ENCODE results near the gene ATP8A2.

Gene ATP8A2

DNA sequence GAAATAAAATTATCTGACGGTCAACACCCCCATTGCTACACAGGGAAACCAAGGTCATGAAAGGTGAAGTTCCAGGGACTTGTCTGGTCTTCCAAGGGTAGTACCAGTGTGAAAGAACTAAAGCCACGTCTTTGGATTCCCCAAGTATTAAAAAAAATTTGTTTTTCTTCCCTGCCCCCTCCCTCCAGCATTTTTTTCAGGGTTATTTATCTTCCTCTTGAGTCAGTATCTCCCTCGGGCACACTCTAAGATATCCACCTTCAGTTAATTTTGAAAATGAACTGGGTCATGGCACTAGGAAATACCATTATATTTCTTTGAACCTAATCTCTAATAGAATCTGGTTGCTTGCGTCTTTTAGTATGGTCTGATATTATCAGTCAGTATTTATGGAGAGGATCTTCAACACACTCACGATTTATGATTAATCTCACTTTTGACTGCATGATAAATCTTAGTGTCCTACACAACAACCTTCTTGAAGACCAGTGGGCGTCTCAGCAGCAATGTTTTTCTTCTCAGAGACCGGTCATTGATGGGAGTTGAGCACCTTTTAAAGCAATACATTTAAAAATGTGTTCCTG, 9.1 kb downstream of the ATP8A2 start:
- no peak for DNase-seq (ENCODE audit: low read depth in 2 of 2)

DNA sequence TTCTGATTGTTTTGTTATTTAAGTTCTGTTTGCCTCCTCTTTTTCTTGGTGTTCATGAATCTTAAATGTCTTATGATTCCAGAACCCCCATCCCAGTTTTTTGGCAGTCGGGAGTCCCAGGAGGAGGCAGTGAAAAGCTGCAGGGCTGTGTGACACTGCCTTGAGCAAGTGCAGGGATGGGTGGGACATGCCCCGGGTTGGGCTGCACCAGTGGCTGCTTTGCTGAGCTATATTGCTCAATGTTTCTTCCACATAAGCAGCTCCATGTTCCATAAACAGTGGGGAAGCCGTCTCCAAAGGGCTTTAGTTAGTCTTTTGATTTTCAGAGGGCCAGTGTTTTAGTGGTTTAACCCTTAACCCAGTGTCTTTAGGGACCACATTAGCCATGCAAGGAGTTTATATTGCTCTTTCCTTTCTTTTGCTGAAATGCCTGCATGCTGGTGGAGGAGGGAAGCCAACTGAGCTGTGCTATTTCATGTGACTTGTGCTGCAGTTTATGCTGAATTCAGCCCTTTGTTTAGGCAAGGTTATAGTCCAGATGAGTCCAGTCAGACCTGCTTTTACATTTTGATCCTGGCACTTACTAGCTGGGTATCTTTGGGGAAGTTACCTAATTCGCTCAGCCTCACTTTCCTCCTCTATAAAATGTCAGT, 13.1 kb downstream of the ATP8A2 start:
- DNase-seq (ENCODE audit: low read depth in 2 of 2) = no peak

DNA sequence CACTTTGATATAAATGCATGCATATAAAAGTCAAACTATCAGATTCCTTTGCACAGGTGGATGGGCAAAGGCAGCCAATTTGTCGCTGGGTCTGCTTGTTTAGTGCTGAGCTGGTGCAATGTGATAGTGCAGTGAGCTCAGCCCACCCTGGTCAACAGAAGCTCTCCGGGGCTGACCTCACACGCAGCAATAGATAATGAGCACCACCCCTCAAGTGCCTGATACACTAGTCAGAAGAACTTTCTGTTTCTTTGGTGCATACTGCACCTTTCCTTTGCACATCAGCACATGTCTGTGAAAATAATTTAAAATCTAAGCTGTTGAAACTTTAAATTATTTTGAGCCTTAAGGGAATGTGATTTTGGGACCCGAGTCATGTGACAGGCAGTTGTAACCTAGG, 20.2 kb downstream of the ATP8A2 start:
- DNase-seq (ENCODE audit: low read depth in 2 of 2) = no peak

DNA sequence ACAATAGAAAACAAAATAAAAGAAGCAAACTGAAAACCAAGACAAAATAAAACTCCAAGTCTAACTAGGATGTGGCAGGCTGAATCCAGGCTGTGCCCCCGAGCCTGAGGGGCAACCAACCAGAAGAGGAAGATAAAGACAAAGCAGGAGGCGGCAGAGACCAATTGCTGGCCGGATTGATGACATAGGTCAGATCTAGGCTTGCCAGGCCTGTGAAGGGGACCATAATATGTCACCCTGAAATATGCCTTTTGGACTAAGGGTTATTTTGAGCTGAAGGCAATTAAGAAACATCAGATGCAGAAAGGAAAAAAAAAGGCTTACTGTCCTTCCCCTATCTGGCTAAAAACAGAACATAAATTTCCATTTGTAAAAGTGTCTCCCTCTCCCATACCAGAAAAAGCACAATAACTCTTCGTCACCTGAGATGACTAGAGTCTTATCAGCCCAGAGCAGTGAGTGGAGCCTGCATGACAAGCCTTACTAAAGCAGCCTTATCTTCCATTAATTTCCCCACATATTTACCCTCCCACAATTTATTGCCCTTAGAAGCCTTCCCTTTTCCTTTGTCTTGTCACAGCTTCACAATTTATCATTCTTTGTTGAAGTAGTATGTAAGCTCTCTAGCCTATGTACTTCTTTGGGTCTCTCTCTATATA, 22.8 kb downstream of the ATP8A2 start:
- DNase-seq (ENCODE audit: low read depth in 2 of 2) = no peak

DNA sequence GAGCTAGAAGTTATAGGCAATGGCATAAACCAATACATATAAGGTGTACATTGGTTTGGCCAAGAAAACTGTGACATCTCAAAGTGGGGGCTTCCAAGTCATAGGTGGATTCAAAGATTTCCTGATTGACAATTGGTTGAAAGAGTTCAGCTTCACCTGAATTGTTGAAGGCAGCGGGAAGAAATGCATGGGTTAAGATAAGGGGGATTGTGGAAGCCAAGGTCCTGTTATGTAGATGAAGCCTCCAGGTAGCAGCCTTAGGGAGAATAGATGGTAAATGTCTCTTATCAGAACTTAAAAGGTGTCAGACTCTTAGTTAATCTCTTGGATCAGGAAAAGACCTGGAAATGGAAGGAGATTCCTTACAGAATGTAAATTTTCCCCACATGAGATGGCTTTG, 26.0 kb downstream of the ATP8A2 start:
- DNase-seq (ENCODE audit: low read depth in 2 of 2) = no peak

DNA sequence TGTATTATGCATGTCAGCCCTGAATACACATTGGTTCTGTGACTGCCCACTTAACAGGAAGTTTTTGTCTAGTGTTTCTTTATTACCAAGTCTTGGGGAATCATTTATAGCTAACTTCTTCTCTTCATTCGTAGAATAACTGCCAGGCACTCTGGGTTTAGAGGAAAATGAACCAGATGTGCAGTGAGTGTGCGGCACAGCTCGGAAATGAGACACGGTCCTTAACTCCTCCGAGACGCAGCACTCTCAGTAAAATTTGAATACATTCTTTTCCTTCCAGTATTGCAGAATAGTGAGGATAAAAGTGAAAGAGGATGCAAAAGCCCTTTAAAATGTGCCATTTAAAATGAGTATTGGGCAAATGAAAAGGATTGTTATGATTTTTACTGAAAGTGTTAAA, 29.2 kb downstream of the ATP8A2 start:
- no peak for DNase-seq (ENCODE audit: low read depth in 2 of 2)

DNA sequence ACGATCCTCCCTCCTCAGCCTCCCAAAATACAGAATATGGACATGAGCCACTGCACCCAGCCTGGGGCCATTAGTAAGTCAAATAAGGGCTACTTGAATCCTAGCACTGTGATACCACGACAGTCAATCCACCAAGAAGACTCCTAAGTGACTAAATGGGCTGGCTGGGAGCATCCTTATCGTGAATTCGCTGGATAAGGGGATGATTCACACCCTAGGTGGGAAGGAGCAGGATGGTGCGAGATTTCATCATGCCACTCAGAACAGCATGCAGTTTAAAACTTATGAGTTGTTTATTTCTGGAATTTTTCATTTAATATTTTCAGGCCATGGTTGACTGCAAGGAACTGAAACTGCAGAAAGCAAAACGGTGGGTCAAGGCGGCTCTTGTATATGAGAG, 30.2 kb downstream of the ATP8A2 start:
- DNase-seq (ENCODE audit: low read depth in 2 of 2) = no peak

DNA sequence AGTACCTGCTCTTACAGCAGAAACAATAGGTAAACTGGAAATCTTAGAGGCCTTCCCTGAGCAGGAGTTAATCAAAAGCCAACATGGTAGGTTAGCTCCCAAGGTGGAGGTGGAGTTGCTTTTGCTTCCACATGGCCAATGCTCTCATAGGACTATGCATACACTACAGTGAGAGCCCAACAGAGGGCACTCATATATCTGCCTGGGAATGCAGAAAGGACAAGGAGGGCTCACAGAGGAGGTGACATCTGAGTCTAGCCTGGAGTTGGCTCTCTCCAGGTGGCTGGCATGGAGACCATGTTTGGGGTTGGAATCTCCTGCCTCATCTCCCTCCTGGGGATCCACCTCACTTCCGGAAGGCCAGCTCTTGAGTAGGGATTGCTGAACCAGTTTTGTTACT, 34.6 kb downstream of the ATP8A2 start:
- DNase-seq (ENCODE audit: low read depth in 2 of 2) = no peak

DNA sequence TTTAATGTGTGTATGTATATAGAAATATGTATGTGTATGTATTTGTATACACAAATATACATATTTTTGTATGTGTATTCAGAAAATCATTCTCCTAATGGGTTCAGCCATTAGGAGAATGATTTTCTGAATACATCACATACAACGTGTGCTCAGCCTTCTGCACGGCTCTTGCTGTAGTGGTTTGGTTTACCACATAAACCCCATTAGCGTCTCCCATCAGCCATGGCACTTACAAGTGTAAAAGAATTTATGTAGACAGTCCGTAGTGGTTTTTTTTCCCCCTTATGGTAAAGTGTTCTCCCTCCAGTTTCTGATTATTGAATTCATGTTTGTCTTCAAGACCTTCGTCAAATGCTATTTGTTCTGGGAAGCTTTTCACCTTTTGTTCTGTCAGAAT, 38.2 kb downstream of the ATP8A2 start:
- no peak for DNase-seq (ENCODE audit: low read depth in 2 of 2)

DNA sequence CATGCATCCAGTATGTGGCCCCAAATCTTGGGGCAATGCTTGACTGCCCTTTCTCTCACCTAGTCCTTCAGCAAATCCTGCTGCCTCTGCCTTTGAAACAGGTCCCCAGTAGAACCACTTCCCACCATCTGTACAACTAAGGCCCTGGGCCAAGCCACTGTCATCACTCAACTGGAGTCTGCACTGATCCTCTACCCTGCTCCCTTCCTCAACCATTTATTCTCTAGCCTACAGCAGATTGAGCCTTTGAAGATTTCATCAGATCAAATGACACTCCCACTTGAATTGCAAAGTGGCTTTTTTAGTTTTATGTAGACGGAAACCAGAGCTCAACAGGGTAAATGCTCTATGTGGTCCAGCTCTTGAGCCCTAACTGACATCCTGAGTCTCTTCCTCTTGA, 43.5 kb downstream of the ATP8A2 start:
- DNase-seq (ENCODE audit: low read depth in 2 of 2) = no peak

DNA sequence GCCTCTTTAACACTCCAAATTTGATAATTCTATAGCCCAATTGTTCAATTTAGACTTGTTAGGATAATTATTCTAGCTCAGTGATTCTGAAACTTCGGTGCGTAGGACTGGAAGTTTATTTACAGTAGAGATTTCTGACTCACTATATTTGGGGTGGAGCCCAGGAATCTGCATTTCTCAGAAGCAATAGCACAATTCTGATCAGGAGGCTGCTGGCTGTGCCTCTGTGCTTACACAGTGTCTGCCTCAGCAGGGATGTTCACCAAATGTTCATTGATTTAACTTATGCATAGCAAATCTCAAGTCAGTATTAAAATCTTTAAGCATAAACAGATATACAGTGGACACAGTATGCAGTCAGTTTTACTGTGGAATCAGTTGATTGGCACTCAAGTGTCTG, 45.8 kb downstream of the ATP8A2 start:
- DNase-seq (ENCODE audit: low read depth in 2 of 2) = no peak

DNA sequence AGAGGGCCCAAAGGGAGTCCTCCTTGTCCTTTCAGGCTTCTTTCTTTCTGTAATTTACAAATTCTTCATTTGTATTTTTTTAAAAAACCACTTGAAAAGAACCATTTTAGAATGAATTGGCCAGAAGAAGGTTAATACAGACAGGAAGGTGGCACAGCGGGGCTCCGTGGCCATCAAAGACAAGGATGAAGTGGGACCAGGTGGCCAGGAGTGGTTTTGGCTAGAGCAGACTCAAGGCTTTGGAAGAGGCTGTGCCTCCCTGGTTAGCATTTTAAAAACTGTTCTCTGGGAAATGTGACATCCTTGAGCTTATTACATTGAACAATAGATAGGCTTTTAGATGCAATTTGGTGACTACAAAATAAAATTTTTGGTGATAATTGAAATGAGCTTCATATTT, 48.4 kb downstream of the ATP8A2 start:
- DNase-seq (ENCODE audit: low read depth in 2 of 2) = no peak

DNA sequence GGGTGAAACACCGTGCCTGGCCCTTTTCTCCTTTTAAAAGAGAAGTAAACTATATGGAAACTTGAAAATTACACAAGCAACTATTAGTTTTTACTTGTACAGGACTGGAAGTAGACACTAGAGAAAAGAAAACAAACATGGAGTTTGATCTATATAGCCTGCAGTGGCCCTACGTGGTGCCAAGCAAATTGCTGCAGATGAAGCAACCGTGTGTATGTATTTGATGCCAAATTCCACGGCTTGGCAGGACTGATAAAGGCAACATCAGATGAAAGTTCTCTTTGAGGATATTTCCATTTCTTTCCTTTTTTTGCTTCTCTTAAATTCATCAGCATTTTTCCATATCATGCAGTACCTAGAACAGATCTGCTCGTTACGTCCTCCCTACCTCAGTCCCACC, 49.8 kb downstream of the ATP8A2 start:
- DNase-seq (ENCODE audit: low read depth in 2 of 2) = no peak

DNA sequence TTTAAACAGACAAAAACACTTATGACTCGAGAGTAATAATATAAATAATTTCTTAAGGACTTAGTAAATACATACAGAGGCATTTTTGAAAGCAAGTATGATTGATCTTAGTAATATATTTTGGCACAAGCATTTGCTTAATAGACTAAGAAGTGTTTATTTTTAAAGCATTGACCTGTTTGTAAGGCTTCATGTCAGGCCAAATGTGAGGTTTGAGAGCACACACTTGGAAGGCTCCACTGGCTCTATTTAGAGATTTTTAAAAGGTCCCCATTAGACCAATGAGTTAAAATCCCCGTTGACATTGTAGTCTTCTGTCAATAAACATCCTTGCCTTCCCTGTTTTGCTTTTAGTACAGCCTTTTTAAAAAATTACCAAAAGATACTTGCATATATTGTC, 50.4 kb downstream of the ATP8A2 start:
- DNase-seq (ENCODE audit: low read depth in 2 of 2) = no peak

DNA sequence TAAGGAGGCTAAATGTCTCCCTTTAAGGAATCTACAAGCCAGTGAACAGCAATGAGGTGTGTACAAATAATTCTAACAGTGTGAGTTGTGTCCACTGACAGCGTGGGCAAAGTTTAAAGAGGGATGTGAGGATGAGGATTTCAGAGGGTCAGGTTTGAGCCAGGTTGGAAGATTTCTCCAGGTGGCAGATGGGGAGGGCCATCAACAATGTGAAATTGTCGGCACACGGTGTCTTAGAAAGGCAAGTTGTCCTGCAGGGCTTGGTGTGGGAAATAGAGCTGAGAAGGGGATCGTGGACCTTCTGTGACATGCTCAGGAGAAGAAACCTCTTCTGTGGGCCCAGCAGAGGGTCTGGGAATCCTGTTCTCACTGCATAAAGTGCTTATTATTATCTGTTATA, 52.1 kb downstream of the ATP8A2 start:
- DNase-seq (ENCODE audit: low read depth in 2 of 2) = no peak

DNA sequence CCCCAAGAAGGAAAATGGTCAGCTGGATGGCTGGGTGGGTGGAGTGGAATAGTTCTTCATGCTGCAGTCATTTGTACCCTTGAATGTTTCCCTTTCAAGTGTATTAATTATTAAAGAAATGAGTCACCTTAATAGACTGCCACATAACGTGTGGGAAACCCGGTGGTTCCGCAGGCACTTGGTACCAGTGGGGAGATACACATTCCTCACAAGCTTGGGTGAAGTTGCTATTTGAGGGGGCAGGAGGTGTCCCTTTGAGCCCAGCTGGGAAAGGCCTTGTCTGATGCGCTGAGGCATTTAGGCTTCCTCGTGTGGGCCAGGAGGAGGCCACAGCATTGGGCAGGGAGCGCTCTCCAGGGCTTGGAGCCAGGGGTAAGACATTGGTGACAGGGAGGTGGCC, 57.7 kb downstream of the ATP8A2 start:
- DNase-seq (ENCODE audit: low read depth in 2 of 2) = no peak

DNA sequence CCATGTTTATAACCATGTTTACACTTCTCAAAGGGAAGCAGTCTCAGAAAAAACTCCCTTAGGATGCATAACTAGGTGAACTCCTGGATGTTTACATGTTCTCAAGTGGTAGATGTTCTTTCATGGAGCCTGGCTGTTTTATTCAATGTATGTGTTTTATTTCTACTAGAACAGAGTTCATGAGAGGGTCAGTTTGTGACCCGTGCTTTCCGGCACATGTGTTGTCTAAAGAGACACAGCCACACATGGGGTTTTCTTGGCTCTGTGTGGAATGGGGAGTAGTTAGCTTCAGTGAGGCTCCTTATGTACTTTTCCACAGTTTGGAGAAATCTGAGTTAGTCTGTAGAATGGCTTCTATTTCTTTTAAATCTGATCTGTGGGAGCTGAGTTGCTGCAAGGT, 60.9 kb downstream of the ATP8A2 start:
- no peak for DNase-seq (ENCODE audit: low read depth in 2 of 2)

DNA sequence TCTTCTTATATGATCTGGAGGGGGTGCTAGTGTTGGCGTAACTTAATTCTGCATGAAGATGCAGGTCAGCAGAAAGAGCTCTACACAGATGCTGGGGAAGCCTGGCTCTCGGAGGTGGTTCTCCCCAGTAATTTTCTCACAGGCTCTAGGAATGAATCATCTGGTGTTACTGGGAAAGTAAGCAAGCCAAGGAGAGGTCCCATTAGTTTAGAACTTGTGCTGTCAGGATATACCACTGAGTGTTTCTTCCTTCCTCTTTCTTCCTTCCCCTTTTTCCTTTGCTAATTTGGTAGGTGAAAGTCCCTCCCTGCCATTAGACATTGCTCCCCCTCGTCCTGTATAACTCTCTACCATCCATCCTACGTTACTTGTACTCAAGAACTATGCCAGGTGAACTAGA, 68.3 kb downstream of the ATP8A2 start:
- no peak for DNase-seq (ENCODE audit: low read depth in 2 of 2)

DNA sequence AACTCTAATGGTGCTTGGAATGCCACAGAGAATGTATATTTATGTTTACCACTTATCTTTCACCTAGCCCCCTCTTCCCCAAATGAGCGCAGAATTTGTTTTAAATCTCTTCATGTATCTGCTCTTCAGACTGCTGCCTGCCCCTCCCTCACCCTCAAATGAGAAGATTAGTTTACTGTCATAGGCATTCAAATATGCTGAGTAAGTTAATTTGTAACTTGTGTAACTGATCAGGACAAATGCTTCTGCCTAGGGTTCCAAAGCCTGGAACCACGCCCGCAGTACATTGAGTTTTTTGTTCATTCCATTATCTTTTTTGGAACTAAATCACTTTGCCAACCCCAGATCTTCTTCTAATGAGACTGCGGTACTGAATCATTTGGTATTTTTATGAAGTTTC, 74.5 kb downstream of the ATP8A2 start:
- DNase-seq (ENCODE audit: low read depth in 2 of 2) = no peak

DNA sequence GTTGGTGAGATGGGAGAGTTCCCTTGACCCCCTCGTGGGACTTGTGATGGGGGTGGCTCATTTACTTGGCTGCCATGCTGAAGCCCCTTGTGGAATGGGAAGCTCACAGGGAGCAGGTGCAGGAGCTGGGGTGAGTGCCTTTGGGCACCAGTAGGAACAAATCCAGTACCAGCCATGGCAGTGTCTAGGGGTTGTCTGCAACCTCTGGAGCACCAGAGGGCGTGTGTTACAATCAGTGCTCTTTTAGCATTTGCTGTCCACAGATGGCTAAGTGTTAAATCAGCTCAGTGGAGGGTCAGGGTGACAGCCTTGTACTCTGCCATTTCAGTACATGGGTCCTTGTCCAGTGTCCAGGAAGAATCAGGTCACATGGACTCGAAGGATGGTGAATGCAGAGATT, 75.6 kb downstream of the ATP8A2 start:
- DNase-seq (ENCODE audit: low read depth in 2 of 2) = no peak

DNA sequence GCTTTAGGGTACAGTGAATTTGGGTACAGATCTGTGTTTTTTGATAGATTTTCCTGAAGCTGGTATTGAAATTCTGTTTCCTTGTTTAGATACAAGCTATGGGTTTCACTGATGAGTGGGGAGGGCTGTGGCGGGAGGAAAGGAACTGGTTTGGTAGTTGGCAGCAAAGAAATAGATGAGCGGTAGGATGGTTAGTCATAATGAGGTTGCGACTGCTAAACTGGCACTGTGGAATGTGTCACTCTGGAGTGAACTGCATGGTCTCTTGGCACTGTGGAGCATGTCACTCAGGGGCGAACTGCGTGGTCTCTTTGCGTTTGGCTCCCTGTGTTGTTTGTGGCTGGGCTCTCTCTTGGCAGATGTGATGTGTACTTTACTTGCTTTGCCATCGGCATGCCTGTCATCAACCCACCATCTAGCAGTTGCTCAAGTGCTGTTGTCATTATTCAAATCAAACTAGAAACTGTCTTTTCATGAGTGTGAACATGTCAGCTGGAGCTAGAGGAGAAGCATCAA, 82.1 kb downstream of the ATP8A2 start:
- DNase-seq (ENCODE audit: low read depth in 2 of 2) = no peak

DNA sequence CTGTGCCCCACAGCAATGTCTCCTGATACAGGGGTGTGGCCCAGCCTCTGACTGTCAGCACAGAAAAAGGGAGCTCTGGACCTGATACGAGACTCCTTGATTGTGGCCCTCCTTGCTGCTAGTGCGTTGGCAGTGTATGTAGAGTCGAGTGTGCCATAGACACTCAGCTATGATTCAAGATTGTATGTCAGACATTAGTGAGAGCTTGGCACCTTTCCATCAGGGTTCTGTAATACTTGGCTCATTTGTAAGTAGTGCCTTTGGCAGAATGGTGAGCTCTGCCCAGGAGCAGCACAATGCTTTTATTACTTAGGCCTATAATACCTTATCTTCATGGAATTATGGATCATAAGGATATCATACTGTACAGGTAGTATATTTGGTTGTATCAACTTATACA, 83.4 kb downstream of the ATP8A2 start:
- no peak for DNase-seq (ENCODE audit: low read depth in 2 of 2)

DNA sequence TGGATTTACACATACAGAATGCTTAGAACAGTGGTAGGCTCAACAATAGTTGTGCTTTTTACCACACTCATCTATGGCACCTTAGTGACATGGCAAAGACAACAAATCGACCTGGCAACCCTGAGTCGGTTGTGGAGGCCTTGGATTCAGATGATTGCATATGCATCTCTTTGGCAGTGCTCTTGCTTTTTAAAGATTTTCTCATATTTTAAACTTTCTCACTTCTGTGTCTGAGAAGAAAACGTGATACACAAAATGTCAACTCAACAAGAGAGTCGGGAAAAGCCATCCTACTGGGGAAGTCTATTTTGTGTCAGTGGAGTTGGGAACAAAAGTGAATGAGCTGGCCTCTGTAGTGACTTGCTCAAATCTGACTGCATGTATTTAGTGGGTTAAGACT, 85.8 kb downstream of the ATP8A2 start:
- DNase-seq (ENCODE audit: low read depth in 2 of 2) = no peak

Measured in activated CD4-positive, alpha-beta T cell treated with anti-CD3 and anti-CD28 coated beads for 24 hours (primary cell).